Measurements from ENCODE around the gene CANT1.

DNA sequence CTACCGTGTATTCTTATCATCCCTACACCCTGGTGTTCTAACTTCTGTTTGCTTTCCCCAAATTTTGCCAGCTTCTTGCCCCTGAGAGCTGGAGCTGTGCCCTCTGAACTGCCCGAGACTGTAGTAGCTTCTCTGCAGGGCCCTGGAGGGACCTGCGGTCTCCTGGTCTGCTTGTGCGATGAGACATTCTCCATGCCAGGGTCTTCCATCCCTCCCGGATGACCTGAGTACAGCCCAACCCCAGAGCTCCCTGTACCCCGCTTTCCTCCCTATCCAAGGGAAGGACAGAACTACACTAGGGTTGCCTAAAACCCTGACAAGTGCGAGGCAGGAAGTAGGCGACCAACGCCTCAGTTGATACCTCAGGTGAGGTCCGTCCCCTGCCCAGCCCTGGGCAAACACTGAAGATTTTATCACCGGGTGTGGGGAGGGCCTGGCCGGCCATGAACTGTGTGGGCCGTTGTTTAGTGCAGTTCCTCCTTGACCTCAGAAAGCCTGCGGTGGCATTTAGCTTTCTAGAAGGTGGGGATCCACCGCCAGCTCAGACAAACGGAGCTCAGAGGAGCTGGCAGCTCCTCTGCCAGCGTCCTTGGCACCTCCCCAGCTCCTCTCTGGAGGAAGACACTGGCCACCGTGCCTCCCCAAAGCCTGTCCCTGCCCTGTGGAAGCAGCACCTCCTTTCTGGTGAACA, 13.7 kb downstream of the CANT1 start:
- no peak for TF ChIP-seq EZH2 (IDR thresholded peaks at IDR 0.05)
- TF ChIP-seq FOXP2 (optimal IDR thresholded peaks at IDR 0.05; ENCODE audit: control extremely low read depth, extremely low read length, insufficient read depth): no peak
